ENCODE data around the gene LURAP1L. TPM values are rescaled to one million over a fixed set of nuclear protein-coding genes. Genes with fewer than 3 reads are reported as not detected.

LURAP1L gene
- total RNA-seq, 2 experiments from 2014 or later: not detected

GRCh38 chr9:12838546-12838945, 63.7 kb downstream of the LURAP1L start:
- Mint-ChIP-seq H3K27ac (no peak overlapping the region), H3K4me1 (no peaks in the 10 kb centered on the region), H3K36me3 (no peaks in the 10 kb centered on the region), H3K4me3 (no peak overlapping the region), H3K9me3 (peaks cover 7% of the 10 kb centered on the region), H3K27me3 (no peaks in the 10 kb centered on the region)
- POLR2A ChIA-PET: no interaction called here
- DNase-seq (no peak), ATAC-seq (ENCODE audit: low read depth) (no peak)

DNA sequence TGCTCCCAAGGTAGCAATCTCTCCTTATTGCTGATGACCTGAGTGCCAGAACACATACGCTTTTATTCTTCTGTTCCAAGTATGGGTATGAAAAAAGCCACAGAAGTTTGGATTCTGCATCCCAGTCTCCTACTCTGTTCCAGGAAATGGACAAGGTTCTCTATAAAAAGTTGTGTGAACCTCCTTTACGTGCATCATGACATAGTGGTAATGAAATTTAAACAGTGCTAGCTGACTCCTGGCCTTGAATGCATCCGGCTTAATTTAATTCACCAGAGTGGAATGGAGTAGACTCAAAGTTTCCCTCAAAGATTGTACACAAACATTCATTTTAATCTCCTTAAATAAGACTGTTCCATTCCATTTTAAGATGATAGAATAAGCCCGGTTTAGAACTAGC, 68.9 kb downstream of the LURAP1L start:
- Mint-ChIP-seq H3K4me1 (no peaks in the 10 kb centered on the region), H3K9me3 (peaks cover 11% of the 10 kb centered on the region), H3K4me3 (no peak overlapping the region), H3K36me3 (no peaks in the 10 kb centered on the region), H3K27me3 (no peaks in the 10 kb centered on the region), H3K27ac (no peak overlapping the region)
- POLR2A ChIA-PET: no interaction called here
- DNase-seq (no peak), ATAC-seq (ENCODE audit: low read depth) (no peak)

- H3K27me3 Mint-ChIP-seq: no peaks in the 10 kb centered on the region
- no peak overlapping the region for H3K4me3 Mint-ChIP-seq
- no peaks in the 10 kb centered on the region for H3K36me3 Mint-ChIP-seq
- H3K27ac Mint-ChIP-seq: no peak overlapping the region
- H3K4me1 Mint-ChIP-seq: no peaks in the 10 kb centered on the region
- ATAC-seq (ENCODE audit: low read depth) (no peak), DNase-seq (no peak)
- POLR2A ChIA-PET: no interaction called here
- peaks cover 11% of the 10 kb centered on the region for H3K9me3 Mint-ChIP-seq
Measured at GRCh38 chr9:12846035-12846434, 71.2 kb downstream of the LURAP1L start.

- Mint-ChIP-seq H3K27me3 (no peaks in the 10 kb centered on the region), H3K4me3 (no peak overlapping the region), H3K9me3 (peaks cover 8% of the 10 kb centered on the region), H3K36me3 (no peaks in the 10 kb centered on the region), H3K27ac (no peak overlapping the region), H3K4me1 (no peaks in the 10 kb centered on the region)
- ATAC-seq (ENCODE audit: low read depth): no peak
- no peak for DNase-seq
- POLR2A ChIA-PET: no interaction called here
Measured at GRCh38 chr9:12847561-12847960, 72.7 kb downstream of the LURAP1L start.

GRCh38 chr9:12849486-12850003, 74.7 kb downstream of the LURAP1L start:
- no peaks in the 10 kb centered on the region for H3K36me3 Mint-ChIP-seq

DNA sequence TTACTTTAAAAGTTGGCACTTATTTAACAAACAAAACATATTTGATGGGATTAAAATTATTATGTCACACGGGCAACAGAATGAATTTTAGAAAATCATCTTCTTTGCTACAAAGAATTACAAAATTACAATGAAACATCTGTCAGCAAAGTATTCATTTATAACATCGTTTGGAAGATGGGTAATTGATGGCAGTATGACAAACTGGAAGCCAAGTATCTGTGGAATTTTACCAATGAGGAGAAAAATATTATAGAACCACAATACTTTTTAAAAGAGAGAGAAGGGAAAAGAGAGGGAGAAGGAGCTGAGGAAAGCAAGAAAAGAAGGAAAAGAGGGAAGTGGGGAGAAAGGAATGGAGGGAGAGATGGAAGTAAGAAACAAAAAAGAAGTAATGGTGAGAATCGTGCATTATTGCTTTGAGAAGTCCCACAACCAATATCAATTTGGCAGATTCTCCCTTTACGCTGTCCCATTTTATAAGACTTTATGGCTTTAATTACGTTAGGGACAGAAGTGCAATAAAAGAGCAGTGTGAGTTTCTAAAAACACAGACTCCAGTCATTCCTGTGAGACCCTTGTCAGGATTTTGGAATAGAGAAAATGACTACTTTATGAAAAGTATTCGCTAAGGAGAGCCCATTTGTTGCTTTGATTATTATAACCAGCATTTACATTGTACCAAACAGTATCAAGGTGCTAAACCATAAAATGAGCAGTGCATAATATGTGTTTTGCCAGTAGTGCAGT, 76.7 kb downstream of the LURAP1L start:
- Mint-ChIP-seq H3K36me3 (no peaks in the 10 kb centered on the region), H3K27me3 (no peaks in the 10 kb centered on the region), H3K4me3 (no peak overlapping the region), H3K9me3 (peaks cover 5% of the 10 kb centered on the region), H3K27ac (no peak overlapping the region), H3K4me1 (no peaks in the 10 kb centered on the region)
- POLR2A ChIA-PET: no interaction called here
- no peak for ATAC-seq (ENCODE audit: low read depth)
- no peak for DNase-seq

More at GRCh38 chr9:12849486-12850003, 74.7 kb downstream of the LURAP1L start:
- POLR2A ChIA-PET: no interaction called here
- H3K4me3 Mint-ChIP-seq: no peak overlapping the region
- no peaks in the 10 kb centered on the region for H3K27me3 Mint-ChIP-seq
- DNase-seq: no peak
- H3K9me3 Mint-ChIP-seq: peaks cover 5% of the 10 kb centered on the region
- no peaks in the 10 kb centered on the region for H3K4me1 Mint-ChIP-seq
- no peak for ATAC-seq (ENCODE audit: low read depth)
- no peak overlapping the region for H3K27ac Mint-ChIP-seq

DNA sequence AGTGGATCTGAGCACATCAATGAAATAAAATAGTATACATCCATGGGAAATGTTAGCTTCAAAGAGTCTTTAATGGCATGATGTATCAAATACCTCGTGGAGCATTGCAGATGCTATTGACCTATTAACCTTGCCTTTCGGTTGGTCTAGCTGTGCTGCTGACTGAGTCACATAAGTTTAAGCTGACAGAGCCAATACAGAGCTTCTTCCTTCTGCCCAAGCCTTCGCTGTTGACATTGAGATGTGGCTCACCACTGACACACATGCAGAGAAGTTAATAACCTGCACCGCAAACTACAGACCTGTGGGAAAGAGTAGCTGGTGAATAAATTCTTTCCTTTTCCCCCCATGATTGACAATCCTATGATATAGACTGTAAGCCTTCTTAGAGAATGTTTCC, 78.2 kb downstream of the LURAP1L start:
- DNase-seq: no peak
- POLR2A ChIA-PET: no interaction called here
- Mint-ChIP-seq H3K27ac (no peak overlapping the region), H3K4me3 (no peak overlapping the region), H3K27me3 (no peaks in the 10 kb centered on the region), H3K4me1 (no peaks in the 10 kb centered on the region), H3K36me3 (no peaks in the 10 kb centered on the region), H3K9me3 (peaks cover 5% of the 10 kb centered on the region)
- ATAC-seq (ENCODE audit: low read depth): no peak

GRCh38 chr9:12854221-12854620, 79.4 kb downstream of the LURAP1L start:
- no peak overlapping the region for H3K4me3 Mint-ChIP-seq
- H3K27ac Mint-ChIP-seq: no peak overlapping the region
- no peaks in the 10 kb centered on the region for H3K4me1 Mint-ChIP-seq
- H3K27me3 Mint-ChIP-seq: no peaks in the 10 kb centered on the region
- DNase-seq (no peak), ATAC-seq (ENCODE audit: low read depth) (no peak)
- POLR2A ChIA-PET: no interaction called here
- H3K36me3 Mint-ChIP-seq: no peaks in the 10 kb centered on the region
- peaks cover 3% of the 10 kb centered on the region for H3K9me3 Mint-ChIP-seq

DNA sequence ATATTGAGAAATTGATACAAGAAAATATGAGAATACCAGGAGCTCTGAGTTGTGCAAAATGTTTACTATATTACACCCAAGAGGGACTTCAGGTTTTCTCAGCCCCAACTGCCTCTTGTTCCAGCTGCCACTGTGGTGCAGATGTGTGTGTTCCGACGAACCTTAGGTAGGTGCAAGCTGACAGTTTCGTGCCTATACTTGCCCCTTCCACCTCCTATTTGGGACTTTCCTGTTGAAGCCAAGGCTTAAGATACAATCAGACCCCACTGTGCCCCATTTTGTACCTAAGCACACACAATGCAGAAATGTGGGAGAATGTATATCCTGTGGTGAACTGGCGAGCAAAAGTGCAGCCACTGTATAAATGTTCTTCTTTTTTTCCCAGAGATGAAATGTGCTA, 80.2 kb downstream of the LURAP1L start:
- DNase-seq (no peak), ATAC-seq (ENCODE audit: low read depth) (no peak)
- Mint-ChIP-seq H3K4me1 (no peaks in the 10 kb centered on the region), H3K4me3 (no peak overlapping the region), H3K36me3 (no peaks in the 10 kb centered on the region), H3K27ac (no peak overlapping the region), H3K9me3 (peaks cover 4% of the 10 kb centered on the region), H3K27me3 (no peaks in the 10 kb centered on the region)
- POLR2A ChIA-PET: no interaction called here

- DNase-seq (no peak), ATAC-seq (ENCODE audit: low read depth) (no peak)
- Mint-ChIP-seq H3K9me3 (peaks cover 4% of the 10 kb centered on the region), H3K4me3 (no peak overlapping the region), H3K4me1 (no peaks in the 10 kb centered on the region), H3K36me3 (no peaks in the 10 kb centered on the region), H3K27ac (no peak overlapping the region), H3K27me3 (no peaks in the 10 kb centered on the region)
- POLR2A ChIA-PET: no interaction called here
Measured at GRCh38 chr9:12856603-12857002, 81.8 kb downstream of the LURAP1L start.

DNA sequence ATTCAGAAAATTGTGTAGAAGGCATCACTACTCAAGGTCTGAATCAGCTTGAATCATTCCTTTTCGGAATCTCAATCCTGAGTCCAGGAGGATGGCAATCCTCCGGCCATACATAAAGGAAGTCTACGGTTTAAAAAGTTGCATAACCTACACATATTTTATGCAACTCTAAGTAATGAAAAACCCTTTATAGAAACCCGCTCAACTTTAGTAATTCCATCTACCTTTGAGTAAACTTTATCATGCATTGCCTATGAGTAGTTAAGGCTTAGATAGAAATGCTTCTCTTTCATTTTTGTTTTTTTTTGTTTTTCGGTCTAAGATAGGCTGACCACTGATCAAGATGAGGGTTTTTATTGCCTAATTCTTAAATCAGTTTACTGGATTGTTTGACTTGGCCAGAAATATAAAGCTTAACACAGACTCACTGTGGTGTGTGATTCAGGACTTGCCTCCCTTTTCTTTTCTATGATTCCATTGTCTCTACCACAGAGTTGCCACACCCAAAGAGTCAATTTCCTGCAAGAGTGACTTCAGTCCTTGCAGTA, 85.0 kb downstream of the LURAP1L start:
- POLR2A ChIA-PET: no interaction called here
- H3K9me3 Mint-ChIP-seq: peaks cover 4% of the 10 kb centered on the region

GRCh38 chr9:12860998-12861397, 86.2 kb downstream of the LURAP1L start:
- Mint-ChIP-seq H3K36me3 (no peaks in the 10 kb centered on the region), H3K4me1 (no peaks in the 10 kb centered on the region), H3K9me3 (peaks cover 6% of the 10 kb centered on the region), H3K27ac (no peak overlapping the region), H3K27me3 (no peaks in the 10 kb centered on the region), H3K4me3 (no peak overlapping the region)
- POLR2A ChIA-PET: no interaction called here
- DNase-seq (no peak), ATAC-seq (ENCODE audit: low read depth) (no peak)

More for the DNA sequence above, 85.0 kb downstream of the LURAP1L start:
- H3K27me3 Mint-ChIP-seq: no peaks in the 10 kb centered on the region
- no peaks in the 10 kb centered on the region for H3K36me3 Mint-ChIP-seq
- H3K27ac Mint-ChIP-seq: no peak overlapping the region
- no peak overlapping the region for H3K4me3 Mint-ChIP-seq
- no peak for DNase-seq
- no peak for ATAC-seq (ENCODE audit: low read depth)
- no peaks in the 10 kb centered on the region for H3K4me1 Mint-ChIP-seq

GRCh38 chr9:12862611-12863410, 88.0 kb downstream of the LURAP1L start:
- POLR2A ChIA-PET: no interaction called here
- Mint-ChIP-seq H3K27me3 (no peaks in the 10 kb centered on the region), H3K4me1 (no peaks in the 10 kb centered on the region), H3K27ac (no peak overlapping the region), H3K9me3 (peaks cover 5% of the 10 kb centered on the region), H3K4me3 (no peak overlapping the region), H3K36me3 (no peaks in the 10 kb centered on the region)
- no peak for DNase-seq
- ATAC-seq (ENCODE audit: low read depth): no peak

DNA sequence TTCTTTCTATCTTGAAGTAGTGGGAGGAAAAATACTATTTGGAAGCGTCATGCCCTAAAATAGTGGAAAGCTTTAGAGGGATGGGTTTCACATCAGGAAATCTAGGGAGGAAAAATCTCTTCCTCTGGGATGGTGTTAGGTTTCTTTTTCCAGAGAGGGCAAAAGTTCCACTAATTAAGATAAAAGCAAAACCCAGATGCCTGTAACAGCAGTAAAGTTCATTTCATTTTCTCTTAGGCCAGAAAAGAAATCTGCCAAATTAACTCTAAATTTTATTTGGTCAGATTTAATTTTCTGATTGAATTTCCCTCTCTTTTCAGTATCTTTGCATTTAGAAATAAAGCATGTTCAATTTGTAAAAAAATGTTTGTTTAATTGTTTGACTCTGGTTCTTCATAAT, 88.8 kb downstream of the LURAP1L start:
- H3K36me3 Mint-ChIP-seq: no peaks in the 10 kb centered on the region
- no peaks in the 10 kb centered on the region for H3K4me1 Mint-ChIP-seq
- ATAC-seq (ENCODE audit: low read depth): no peak
- H3K4me3 Mint-ChIP-seq: no peak overlapping the region
- POLR2A ChIA-PET: no interaction called here
- peaks cover 8% of the 10 kb centered on the region for H3K9me3 Mint-ChIP-seq
- H3K27ac Mint-ChIP-seq: no peak overlapping the region
- DNase-seq: no peak
- H3K27me3 Mint-ChIP-seq: no peaks in the 10 kb centered on the region

Measured in activated naive CD8-positive, alpha-beta T cell treated with anti-CD3 and anti-CD28 coated beads, Interleukin-2, amount 10 ng/mL, durations not matched to agents 7 days and 5 days (primary cell).